CD4-positive, alpha-beta T cell treated with Interleukin-17A for 1 hour (primary cell): ENCODE measurements around the gene MYBL2.
A peak's percentile ranks its signal among the peaks of the same experiment; 100 is the strongest.
"Not testable (repeated sequence)": the region's sequence is repeated elsewhere in the genome, so short reads cannot be mapped to it uniquely, and the experiment has no call there.

Source experiments
- DNase-seq: peaks from one replicate; pipeline ENCODE4 v3.0.0-alpha.2; 2020

MYBL2 gene

DNA sequence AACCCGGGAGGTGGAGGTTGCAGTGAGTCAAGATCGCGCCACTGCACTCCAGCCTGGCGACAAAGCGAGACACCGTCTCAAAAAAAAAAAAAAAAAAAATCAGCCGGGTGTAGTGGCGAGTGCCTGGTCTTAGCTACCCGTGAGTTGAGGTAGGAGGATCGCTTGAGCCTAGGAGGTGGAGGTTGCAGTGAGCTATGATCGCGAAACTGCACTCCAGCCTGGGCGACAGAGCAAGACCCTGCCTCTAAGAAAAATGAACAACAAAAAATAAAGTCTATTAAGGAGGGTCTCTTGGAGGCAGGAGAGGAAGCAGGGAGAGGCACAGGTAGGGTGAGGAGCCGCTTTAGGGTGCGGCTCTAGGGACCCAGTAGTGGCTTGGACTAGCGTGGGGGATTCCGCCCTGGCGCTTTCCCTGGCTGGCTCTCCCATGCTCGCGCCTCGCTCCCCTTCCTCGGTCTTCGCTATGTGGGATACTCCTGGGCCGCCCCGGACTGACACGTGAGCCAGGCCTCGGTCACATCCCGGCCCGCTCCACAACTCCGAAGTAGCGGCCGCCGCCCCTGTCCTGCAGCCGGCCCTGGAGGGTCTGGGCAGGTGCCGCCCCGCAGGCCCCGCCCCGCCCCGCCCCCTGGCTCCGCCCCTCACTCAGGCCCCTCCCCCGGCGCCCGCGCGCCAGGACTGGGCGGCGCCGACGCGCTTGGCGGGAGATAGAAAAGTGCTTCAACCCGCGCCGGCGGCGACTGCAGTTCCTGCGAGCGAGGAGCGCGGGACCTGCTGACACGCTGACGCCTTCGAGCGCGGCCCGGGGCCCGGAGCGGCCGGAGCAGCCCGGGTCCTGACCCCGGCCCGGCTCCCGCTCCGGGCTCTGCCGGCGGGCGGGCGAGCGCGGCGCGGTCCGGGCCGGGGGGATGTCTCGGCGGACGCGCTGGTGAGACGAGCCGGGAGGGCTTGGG, at the start of gene MYBL2:
TSS of gene MYBL2 (plus strand) at position 739 of the 953 bp plus-strand sequence. CDS start at position 909, 170 bp downstream.
- DNase-seq = peak; percentile 75

DNA sequence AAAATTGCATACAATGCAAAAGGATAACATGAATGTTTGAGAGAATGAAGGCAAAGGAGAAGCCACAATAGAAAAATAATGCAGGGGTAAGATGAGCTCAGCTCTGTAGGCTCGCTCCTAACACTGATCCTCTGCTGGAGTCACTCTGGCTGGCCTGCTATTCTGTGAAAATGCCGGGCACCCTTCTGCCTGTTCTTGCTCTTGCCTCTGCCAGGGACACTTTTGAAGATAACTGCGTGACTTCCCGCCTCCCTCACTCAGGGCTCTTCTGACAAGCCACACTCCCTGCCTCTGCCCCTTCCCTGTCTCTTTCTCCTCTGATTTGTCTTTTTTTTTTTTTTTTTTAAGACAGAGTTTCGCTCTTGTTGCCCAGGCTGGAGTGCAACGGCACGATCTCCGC, 35.3 kb upstream of the MYBL2 start:
- DNase-seq = no peak

GRCh38 chr20:43636429-43636828, 30.5 kb upstream of the MYBL2 start:
- no peak for DNase-seq

- DNase-seq = no peak
These were observed 24.4 kb upstream of the MYBL2 start for GRCh38 chr20:43642548-43642947.

GRCh38 chr20:43650997-43651525, 15.9 kb upstream of the MYBL2 start:
- no peak for DNase-seq

- not testable (repeated sequence) for DNase-seq
These were observed 15.2 kb upstream of the MYBL2 start for GRCh38 chr20:43651650-43652184.

- no peak for DNase-seq
These were observed 12.9 kb upstream of the MYBL2 start for GRCh38 chr20:43653966-43654365.

GRCh38 chr20:43655176-43655575, 11.7 kb upstream of the MYBL2 start:
- DNase-seq = not testable (repeated sequence)

- no peak for DNase-seq
These were observed 11.0 kb upstream of the MYBL2 start for GRCh38 chr20:43655937-43656336.

GRCh38 chr20:43658069-43658722, 8.7 kb upstream of the MYBL2 start:
- DNase-seq = no peak

DNA sequence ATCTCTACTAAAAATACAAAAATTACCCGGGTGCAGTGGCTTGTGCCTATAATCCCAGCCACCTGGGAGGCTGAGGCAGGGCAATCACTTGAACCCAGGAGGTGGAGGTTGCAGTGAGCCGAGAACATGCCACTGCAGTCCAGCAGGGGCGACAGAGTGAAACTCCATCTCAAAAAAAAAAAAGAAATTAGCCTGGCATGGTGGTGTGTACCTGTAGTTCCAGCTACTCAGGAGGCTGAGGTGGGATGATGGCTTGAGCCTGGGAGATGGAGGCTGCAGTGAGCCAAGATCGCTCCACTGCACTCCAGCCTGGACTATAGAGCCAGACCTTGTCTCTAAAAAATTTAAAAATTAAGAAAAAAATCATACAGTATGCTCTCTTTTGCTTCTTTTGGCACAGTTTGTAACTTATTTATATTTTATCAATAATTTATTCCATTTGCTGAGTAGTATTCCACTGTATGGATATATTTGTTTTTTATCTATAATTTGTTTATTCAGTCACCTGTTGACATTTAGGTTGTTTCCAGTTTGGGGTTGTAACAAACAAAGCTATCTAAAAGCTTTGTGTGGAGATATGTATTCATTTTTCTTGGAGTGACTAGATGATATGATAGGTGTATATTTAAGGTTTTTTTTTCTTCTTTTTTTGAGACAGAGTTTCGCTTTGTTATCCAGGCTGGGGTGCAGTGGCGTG, 8.0 kb upstream of the MYBL2 start:
- DNase-seq = no peak

DNA sequence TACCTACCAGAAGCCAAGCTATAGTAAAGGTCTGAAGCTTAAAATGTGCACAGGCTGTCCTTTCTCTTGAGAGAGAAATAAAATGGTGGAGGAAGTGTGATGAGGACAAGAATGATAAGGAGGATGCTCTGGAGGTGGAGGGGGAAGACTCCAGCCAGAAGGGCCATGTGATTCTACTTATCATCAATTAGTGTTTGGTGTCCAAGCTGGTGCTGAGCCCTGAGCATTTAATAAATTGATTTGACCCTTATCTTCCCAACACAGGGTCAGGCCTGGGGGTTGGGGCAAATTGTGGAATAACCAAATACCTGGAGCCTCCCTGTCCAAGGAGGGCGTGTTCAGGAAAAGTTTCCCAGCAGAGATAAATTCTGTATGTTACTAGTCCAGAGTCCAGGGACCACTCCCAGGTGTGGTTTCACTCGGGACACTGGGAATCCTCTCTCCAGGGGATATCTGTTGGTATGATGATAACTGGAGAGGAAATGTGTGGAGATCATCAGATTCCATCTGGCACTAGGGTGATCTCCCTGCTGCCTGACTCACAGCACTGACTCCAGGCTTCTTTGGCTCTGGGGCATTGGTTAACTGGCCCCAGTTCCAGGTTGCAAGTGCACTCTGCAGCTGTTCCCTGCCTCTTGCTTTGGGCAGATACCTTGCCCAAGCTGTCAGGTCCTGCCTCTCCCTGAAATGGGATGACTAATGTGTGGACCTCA, 3.8 kb upstream of the MYBL2 start:
- DNase-seq = no peak

DNA sequence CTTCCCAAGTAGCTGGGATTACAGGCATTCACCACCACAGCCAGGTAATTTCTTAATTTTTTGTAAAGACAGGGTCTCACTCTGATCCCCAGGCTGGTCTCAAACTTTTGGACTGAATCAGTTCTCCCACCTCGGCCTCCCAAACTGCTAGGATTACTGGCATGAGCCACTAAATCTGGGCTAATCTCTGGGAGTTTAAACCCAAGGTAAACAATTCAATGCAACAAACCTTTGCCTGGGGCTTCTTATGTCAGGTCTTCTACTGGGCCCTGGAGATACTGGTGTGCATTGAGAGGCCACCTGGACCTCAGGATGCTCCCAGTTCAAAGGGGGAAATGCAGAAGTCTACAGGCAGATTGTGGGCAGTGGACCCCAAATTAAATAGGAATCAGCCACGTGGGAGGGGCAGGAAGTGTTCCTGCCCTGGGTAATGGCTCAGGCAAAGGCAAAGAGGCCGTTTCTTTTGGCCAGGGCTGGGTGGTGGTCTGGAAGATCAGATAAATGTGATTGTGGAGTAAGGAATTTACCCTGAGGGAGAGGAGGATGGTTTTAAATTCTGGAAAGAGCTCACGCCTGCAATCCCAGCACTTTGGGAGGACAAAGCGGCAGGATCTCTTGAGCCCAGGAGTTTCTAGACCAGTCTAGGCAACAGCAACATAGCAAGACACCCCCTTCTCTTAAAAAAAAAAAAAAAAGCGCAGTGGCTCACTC, 1.3 kb upstream of the MYBL2 start:
- no peak for DNase-seq

DNA sequence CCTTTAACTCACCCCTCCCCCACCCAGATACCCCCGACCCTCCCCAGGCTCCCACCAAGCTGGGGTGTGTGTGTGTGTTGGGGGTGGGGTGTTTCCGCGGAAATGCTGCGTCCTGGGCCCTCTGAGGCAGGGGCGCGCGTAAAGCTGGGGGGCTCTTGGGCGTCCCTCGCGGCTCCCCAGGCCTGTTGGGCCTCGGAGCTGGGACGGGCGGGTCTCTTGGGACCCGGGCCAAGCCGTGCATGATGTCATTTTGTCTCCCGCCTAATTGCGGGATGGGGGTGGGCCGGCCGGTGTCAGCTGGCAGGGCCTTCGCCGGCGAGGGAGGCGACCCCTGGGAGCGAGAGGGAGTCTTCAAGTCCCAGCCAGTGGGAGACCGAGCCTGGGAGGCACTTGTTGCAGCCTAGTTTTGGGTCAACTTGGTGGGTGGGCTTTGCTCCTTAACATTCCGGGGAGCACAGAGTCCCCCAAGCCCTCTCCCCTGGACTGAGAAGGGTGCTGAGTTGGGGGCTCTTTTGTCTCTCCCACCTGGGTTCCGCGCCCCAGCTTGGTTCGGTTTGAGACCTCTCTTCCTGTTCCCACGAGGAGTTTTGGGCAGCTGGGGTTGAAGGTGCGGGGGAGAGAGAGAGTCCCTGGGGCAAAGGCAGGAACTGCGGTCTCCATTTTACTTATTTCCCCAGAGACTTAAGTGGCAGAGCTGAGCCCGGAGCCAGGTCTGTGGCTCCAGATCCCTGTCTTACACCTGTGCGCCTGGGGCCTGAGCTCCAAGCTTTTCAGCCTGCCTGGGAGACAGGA, 623 bp downstream of the MYBL2 start:
- no peak for DNase-seq

DNA sequence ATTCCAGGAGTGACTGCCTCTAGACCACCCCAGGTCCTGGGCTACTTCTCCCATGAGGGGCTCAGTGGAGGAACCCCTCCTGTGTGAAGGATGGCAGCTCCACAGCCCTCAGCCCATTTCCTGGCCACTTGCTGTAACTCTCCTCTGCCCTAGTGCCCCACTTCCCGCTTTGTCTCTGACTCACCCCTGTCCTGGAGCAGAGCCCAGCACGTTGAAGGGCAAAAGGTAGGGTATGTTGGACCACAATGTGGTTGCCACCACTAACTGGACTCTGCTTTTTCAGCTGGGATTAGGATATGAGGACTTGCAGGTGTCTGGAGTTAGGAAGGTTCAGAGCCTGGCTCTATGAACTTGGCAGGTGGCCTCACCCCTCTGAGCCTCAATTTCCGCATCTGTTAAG, 2.4 kb downstream of the MYBL2 start:
- no peak for DNase-seq

DNA sequence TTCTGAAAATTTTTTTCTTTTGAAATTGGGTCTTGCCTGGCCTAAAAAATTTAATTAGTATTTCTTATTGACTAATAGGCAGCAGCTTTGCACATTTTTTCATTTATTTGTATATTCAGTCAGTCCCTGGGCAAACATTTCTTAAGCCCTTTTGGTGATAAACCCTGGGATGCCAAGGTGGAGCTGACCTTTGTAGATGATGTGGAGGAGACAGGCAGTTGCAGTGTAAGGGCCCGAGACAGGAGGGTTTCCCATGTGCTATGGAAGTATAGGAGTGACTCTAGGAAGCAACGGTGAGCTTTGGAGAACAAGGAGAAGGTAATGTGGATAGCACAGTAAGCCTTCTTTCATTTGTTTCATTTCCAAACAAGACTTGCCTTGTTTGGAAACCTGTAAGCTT, 3.5 kb downstream of the MYBL2 start:
- no peak for DNase-seq

DNA sequence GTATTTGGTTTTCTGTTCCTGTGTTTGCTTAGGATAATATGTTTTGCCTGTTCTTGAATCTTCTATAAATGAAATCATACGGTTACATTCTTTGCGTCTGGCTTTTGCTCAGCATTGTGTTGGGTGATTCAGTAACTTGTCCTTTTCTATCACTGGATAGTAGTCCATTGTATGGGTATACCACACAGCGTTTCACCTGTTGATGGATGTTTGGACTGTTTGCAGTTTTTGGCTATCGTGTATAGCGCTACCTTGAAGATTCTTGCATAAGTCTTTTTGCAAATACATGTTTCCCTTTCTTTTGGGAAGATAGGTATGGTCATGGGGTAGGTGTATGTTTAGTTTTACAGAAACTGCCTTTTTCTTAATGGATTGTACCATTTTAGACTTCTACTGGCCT, 9.5 kb downstream of the MYBL2 start:
- DNase-seq = no peak

DNA sequence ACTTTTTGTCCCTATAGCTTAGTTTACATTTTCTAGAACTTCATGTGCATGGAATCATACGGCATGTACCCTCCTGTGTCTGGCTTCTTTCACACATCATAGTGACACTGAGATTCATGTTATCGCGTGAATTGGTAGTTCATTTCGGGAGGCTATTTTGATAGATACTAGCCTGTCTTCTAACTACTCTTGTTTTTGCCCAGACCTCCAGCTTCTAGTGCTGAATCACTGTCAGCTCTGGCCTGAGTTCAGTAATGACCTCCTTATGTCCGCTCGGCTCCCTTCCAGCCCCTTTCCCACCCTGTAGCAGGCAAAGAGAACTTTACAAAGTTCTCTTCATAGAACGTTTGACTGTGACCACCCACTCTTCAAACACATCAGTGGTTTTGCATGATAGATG, 14.1 kb downstream of the MYBL2 start:
- no peak for DNase-seq

DNA sequence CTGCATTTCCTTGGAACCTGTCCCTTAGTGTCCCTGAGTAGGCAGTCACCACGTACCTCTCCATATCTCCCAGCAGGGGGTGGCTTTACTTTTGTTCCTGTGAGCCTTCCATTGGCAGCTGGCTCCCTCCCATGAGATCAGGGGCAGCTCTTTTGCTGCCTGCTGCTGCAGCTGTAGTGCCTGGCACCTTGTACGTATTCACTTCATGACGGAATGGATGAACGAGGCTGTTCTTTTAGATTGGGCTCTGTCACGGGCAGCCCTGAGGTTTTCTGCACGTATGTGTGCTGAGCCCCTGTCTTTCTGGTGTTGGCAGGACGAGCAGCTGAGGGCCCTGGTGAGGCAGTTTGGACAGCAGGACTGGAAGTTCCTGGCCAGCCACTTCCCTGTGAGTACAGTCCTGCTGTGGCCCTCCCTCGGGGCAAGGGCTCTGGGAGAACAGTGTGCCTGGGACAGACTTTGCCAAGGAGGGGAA, 14.6 kb downstream of the MYBL2 start:
- DNase-seq = no peak

DNA sequence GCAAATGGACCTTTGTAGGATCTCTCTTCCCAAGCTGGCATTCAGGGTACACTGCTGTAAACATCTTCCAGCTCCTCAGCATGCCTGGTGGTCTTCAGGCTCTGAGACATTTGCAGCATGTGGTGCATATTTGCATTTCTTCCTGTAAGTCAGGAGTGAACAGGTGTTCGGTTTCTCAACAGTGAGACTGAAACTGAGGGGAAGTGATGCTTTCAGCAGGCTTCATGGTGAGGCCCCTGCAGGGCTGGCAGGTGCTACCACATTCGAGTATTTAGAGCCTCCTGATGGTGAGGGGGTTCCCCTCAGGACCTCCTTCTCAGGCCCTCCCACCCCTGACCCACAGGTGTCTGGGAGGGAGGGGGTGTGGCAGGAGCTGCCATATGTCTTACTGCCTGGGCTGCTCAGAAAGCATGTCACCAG, 15.1 kb downstream of the MYBL2 start:
- DNase-seq = peak; percentile 25

- DNase-seq = no peak
These were observed 15.5 kb downstream of the MYBL2 start for GRCh38 chr20:43682446-43682845.
